Ovary (tissue), 3 donors: Measurements from ENCODE around the gene NEUROG1.

Experiments
- POLR2A ChIP-seq: fragments of 450-650 bp; IDR thresholded peaks from one replicate; pipeline ENCODE4 v1.6.1; 2017; ENCODE audit warnings: antibody characterized with exemption, mild to moderate bottlenecking, moderate library complexity
- TF ChIP-seq, protein P1 (sequence below), 3 donors: fragments of 450-650 bp in 2 of 3; fragments of 200-600 bp in 1 of 3; IDR thresholded peaks; one replicate each; pipeline versions ENCODE4 v1.5.1 to v1.8.0; 2016 to 2022; ENCODE audit warnings: antibody characterized with exemption in 3 of 3, mild to moderate bottlenecking in 1 of 3
- donor health status: DM: no; HTN: no; CAD: no.

- no peak for TF ChIP-seq POLR2A
- TF ChIP-seq, protein P1, sequence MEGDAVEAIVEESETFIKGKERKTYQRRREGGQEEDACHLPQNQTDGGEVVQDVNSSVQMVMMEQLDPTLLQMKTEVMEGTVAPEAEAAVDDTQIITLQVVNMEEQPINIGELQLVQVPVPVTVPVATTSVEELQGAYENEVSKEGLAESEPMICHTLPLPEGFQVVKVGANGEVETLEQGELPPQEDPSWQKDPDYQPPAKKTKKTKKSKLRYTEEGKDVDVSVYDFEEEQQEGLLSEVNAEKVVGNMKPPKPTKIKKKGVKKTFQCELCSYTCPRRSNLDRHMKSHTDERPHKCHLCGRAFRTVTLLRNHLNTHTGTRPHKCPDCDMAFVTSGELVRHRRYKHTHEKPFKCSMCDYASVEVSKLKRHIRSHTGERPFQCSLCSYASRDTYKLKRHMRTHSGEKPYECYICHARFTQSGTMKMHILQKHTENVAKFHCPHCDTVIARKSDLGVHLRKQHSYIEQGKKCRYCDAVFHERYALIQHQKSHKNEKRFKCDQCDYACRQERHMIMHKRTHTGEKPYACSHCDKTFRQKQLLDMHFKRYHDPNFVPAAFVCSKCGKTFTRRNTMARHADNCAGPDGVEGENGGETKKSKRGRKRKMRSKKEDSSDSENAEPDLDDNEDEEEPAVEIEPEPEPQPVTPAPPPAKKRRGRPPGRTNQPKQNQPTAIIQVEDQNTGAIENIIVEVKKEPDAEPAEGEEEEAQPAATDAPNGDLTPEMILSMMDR (IDR thresholded peaks at IDR 0.05), result no peak
Observed at GRCh38 chr5:135547590-135548254, 12.0 kb upstream of the NEUROG1 start.
